Kidney tubule cell (primary cell): Measurements from ENCODE around the gene CTNND2.
"Not testable (repeated sequence)": the region's sequence is repeated elsewhere in the genome, so short reads cannot be mapped to it uniquely, and the experiment has no call there.

Source experiments
- DNase-seq: peaks from one replicate; pipeline ENCODE4 v3.0.0-alpha.2; 2018; ENCODE audit warnings: low spot score

CTNND2 gene

GRCh38 chr5:11384441-11385250, 519.6 kb downstream of the CTNND2 start:
- DNase-seq: peak; percentile 31

GRCh38 chr5:11383506-11384095, 520.6 kb downstream of the CTNND2 start:
- no peak for DNase-seq

- DNase-seq: no peak
These were observed 525.8 kb downstream of the CTNND2 start for GRCh38 chr5:11378461-11378860.

- peak; percentile 81 for DNase-seq
These were observed 526.4 kb downstream of the CTNND2 start for GRCh38 chr5:11377896-11378295.

- DNase-seq: no peak
These were observed 532.1 kb downstream of the CTNND2 start for GRCh38 chr5:11372191-11372590.

- no peak for DNase-seq
These were observed 533.2 kb downstream of the CTNND2 start for GRCh38 chr5:11371021-11371420.

GRCh38 chr5:11364531-11364930, 539.7 kb downstream of the CTNND2 start:
- no peak for DNase-seq

GRCh38 chr5:11363631-11364178, 540.5 kb downstream of the CTNND2 start:
- DNase-seq: no peak

GRCh38 chr5:11361768-11362167, 542.5 kb downstream of the CTNND2 start:
- DNase-seq: no peak

GRCh38 chr5:11357928-11358327, 546.3 kb downstream of the CTNND2 start:
- DNase-seq: no peak

GRCh38 chr5:11355491-11355890, 548.8 kb downstream of the CTNND2 start:
- DNase-seq: no peak

- no peak for DNase-seq
These were observed 557.9 kb downstream of the CTNND2 start for GRCh38 chr5:11346336-11346735.

GRCh38 chr5:11335881-11336760, 568.1 kb downstream of the CTNND2 start:
- no peak for DNase-seq

- DNase-seq: no peak
These were observed 569.8 kb downstream of the CTNND2 start for GRCh38 chr5:11334404-11334803.

- DNase-seq: no peak
These were observed 574.6 kb downstream of the CTNND2 start for GRCh38 chr5:11329679-11330078.

- no peak for DNase-seq
These were observed 579.5 kb downstream of the CTNND2 start for GRCh38 chr5:11324521-11325289.

- no peak for DNase-seq
These were observed 580.5 kb downstream of the CTNND2 start for GRCh38 chr5:11323761-11324160.

GRCh38 chr5:11322133-11322532, 582.1 kb downstream of the CTNND2 start:
- DNase-seq: no peak

- peak; percentile 54 for DNase-seq
These were observed 584.2 kb downstream of the CTNND2 start for GRCh38 chr5:11319836-11320580.

- not testable (repeated sequence) for DNase-seq
These were observed 590.6 kb downstream of the CTNND2 start for GRCh38 chr5:11313694-11314093.

- DNase-seq: no peak
These were observed 592.5 kb downstream of the CTNND2 start for GRCh38 chr5:11311731-11312130.
